Forelimb muscle (tissue), 1 donor: Measurements from ENCODE around the gene PRKAG3. TPM values are rescaled to one million over a fixed set of nuclear protein-coding genes. Genes with fewer than 3 reads are reported as not detected.
"Not testable (repeated sequence)": the region's sequence is repeated elsewhere in the genome, so short reads cannot be mapped to it uniquely, and the experiment has no call there.

Source experiments
- DNase-seq: peaks from one replicate; pipeline ENCODE4 v3.0.0-alpha.2; 2013; ENCODE audit warnings: low read depth
- polyA plus RNA-seq: library from polyadenylated mRNA; unstranded; fragments of 120-200 nt; gene quantifications from one replicate; pipeline ENCODE4 v1.2.1, GENCODE V29; 2013; ENCODE audit not compliant: insufficient read length

PRKAG3 gene
- polyA plus RNA-seq, 1 donor, result 32.9 TPM

DNA sequence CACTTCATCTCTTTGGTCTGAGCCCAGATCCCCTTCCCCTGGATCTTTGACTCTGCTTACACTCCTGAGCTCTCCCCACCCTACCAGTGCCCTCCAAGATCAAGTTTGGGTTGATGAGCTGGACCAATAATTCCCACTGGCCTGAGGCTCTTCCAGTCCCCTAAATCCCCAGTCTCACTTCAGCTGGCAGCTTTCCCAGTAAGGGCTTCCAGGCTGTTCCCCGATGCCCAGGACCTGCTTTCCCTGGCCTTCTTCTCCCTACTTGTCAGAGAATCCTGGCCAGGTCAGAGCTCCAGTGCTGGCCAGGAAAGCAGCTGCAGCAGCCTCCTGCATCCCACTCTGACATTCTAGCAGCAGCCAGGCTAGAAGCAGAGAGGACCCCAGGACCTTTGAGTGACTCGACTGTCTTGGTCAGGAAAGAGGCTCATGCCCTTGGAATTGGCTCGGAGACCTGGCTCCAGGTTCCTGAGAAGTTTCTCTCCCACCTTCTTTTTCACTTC, 31.5 kb upstream of the PRKAG3 start:
- no peak for DNase-seq

DNA sequence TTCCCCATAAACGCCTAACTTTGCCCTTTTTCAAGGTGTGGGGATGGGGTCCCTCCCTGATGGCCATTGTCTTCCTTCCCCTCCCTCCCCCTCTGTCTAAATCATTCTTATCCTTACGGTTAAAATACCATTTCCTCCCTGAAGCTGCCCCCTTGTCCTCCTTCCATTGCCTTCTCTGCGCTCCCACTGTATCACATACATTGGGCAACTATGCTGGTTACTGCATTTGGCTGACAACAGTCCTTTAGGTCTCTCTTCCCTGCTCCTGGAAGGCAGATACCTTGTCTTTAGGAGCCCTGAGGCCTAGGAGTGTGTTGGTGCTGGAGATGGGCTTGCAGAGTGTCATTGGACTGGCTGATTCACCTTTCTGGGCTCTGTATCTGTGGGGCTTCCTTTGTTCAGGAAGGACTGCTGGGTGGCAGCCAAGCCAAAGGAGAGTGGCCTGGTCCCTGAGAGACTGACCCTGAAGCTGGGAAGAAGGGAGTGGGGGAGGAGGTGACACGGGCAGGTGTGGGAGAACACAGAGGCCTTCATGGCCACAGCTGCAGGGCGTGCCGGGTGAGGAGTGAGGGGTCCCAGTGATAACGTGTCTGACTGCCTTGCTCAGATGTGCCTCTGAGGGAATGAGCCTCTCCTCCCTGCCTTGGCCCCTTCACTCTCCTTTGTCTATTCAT, 30.2 kb upstream of the PRKAG3 start:
- no peak for DNase-seq

DNA sequence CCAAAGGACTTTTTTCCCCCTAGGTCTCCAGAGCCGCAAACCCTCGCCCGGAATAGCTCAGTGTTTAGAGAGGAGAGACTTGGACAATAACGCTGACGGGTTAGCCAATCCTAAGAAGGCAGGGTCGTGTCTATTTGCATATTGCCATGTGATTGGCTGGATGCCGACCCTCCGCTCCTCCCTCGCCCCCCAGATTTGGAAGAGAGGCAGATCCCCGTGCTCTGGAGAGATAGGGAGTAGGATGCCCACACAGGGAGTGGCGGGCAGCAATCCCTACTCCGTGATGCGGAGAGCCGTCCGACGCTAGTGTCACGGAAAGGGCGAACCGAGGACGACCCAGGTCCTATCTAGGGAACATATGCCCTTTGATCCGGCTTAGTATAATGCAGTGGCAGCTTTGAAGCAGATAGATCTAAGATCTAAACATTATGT, 29.4 kb upstream of the PRKAG3 start:
- peak; percentile 28 for DNase-seq

GRCh38 chr2:218859988-218860831, 28.6 kb upstream of the PRKAG3 start:
- DNase-seq, result no peak

DNA sequence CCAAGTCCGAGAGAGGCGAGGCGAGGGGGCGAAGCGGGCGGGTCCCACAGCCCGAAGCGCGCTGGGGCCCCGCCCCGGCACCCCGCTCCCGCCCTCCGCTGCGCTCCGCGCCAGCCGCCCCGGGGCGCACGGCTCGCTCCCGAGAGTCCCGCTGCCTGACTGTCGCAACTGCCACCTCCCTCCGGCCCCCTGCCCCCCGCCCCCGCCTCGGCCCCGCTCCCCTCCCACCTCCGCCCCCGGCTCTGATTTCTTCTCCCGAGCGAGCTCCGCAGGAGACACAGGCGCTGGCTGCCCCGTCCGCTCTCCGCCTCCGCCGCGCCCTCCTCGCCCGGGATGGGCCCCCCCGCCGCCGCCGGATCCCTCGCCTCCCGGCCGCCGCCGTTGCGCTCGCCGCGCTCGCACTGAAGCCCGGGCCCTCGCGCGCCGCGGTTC, 28.0 kb upstream of the PRKAG3 start, which contains the start of gene WNT6:
TSS of gene WNT6 (plus strand) at position 250 of the 432 bp plus-strand sequence. CDS start 233 bp downstream, outside the sequence.
- DNase-seq, result no peak

DNA sequence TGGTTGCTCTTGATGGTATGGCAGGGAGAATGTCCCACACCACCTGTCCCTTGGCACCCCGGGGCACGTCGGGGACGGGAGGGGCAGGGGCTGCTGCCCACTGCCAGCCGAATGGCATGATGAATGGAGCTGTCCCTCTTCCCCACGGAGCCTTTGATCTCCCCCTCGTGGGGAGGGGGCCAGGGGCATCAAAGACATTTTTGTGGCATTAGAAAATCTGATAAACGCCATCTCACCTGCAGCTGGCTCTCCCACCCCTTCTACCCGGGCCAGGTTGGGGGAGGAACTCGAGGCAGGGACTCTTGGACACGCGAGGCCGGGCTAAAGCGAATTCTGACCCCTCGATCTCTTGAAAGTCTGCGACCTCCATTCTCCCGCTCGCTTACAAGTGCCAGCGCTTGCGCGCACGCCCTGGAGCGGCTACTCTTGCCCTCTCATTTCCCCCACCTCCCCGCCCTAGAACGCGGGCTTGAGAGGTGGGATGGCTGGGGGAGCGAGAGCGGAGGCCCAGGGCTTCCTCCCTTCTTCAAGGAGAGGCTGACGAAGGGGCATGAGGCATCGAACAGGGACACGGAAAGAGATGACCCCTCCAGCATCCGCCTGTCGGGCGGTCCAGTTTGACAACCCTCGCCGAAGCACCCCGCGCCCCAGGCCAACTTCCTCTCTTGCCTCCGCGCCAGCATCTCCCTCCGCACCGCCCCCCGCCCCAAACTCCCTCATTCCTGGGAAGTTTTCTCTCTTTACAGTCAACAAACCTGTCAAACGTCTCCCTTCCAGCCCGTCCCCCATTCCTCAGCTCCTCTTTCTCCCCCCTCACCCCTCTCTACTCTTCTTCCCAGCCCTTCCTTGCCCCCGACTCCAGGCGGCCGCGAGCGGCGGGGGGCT, 27.3 kb upstream of the PRKAG3 start:
- no peak for DNase-seq

GRCh38 chr2:218858138-218858445, 26.5 kb upstream of the PRKAG3 start:
- DNase-seq, result no peak

GRCh38 chr2:218857371-218858137, 26.0 kb upstream of the PRKAG3 start:
- no peak for DNase-seq

- DNase-seq, result no peak
These were observed 25.3 kb upstream of the PRKAG3 start for GRCh38 chr2:218856896-218857243.

- DNase-seq, result no peak
These were observed 24.7 kb upstream of the PRKAG3 start for GRCh38 chr2:218856167-218856895.

DNA sequence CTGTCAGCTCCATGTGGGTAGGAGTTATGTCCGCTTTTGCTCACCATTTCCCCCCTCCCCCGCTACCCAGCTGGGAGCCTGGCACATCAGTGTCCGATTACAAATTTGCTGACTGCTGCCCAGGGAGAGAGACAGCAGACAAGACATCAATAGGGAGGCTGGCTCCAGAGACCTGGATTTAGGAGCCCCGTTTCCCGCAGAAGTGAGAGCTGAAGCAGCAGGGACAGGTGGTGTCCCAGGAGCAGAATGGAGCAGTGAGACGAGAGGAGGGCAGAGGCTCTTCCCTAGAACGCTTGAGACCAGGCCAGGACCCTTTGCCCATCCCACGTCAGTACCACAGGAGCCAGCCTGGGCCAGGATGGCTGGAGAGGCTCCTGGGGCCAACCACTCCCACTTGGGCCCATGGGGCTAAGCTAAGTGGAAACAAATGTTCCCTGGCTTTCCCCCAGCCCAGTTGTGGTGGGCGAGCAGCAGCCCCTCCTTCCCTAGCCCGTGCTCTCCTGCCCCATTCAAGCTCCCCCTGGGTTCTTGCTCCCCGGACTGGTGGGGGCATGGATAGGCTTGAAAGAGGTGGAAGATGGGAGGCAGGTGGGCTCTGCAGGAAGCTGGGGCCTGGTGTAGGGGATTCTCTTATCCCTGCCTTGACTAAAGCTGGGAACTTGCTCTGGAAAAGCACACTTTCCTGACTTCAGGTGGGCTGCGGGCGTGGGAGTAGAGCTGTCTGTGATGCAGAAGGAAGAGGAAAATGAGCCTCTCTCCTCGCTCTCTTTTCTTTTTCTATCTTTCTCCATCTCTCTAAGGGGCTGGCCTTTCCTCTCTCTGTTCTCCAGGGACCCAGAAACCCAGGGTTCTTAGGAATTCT, 23.9 kb upstream of the PRKAG3 start:
- no peak for DNase-seq

GRCh38 chr2:218854860-218855259, 23.3 kb upstream of the PRKAG3 start:
- no peak for DNase-seq

DNA sequence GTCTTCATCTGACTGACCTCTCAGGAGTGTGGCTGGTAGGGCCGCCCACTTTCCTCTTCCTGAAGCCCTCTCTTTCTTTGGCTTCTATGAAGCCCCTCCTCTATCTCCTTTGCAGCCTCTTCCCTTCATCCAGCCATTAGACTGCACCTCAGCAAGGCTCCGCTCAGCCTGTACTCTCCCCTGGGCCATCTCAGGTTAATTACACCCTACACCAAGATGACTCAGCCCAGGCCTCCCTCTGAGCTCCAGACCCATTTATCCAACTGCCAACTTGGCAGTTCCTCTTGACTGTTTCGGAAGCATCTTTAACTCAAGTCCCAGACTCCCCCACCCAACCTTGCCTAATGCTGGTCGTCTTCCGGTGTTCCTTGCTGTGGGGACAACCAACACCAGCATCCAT, 22.2 kb upstream of the PRKAG3 start:
- DNase-seq, result no peak

- DNase-seq, result no peak
These were observed 21.5 kb upstream of the PRKAG3 start for GRCh38 chr2:218852911-218853667.

GRCh38 chr2:218851286-218851685, 19.7 kb upstream of the PRKAG3 start:
- DNase-seq, result no peak

DNA sequence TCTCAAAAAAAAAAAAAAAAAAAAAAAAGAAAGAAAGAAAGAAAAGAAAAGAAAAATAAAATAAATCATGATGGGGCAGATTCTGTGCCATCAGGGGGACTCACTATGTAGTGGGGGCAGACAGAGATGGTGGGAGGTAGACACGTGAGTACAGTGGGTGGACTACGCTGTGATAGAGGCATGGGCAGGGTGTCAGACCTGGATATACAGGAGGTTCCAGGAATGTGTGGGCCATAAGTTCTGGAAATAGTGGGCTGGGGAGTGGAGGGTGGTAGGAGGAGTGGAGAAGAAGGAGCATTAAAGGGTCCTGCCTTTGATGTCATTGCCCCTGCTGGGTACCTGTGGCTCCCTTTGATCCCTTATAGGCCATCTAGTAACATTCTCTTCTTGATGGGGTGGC, 19.2 kb upstream of the PRKAG3 start:
- no peak for DNase-seq

GRCh38 chr2:218849721-218850120, 18.1 kb upstream of the PRKAG3 start:
- DNase-seq, result no peak

DNA sequence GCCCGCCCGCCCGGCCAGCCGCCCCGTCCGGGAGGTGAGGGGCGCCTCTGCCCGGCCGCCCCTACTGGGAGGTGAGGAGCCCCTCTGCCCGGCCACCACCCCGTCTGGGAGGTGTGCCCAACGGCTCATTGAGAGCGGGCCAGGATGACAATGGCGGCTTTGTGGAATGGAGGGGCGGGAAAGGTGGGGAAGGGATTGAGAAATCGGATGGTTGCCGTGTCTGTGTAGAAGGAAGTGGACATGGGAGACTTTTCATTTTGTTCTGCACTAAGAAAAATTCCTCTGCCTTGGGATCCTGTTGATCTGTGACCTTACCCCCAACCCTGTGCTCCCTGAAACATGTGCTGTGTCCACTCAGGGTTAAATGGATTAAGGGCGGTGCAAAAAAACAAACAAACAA, 15.4 kb upstream of the PRKAG3 start:
- not testable (repeated sequence) for DNase-seq

- not testable (repeated sequence) for DNase-seq
These were observed 12.7 kb upstream of the PRKAG3 start for GRCh38 chr2:218844334-218844733.
